ENCODE data around the gene SCYGR2.
"Not testable (repeated sequence)": the region's sequence is repeated elsewhere in the genome, so short reads cannot be mapped to it uniquely, and the experiment has no call there.

SCYGR2 gene

GRCh38 chr2:227598835-227599503 lies at the start of gene SCYGR2:
SCYGR2 (plus strand) TSS chr2:227598893; CDS start chr2:227598893, 0 bp downstream.
- DNase-seq (ENCODE audit: low read depth); H3K4me3 ChIP-seq (ENCODE audit: low read length): not testable (repeated sequence)

GRCh38 chr2:227551836-227552235 lies 46.9 kb upstream of the SCYGR2 start:
- H3K4me3 ChIP-seq (ENCODE audit: low read length): no peak overlapping the region
- no peak for DNase-seq (ENCODE audit: low read depth)
- TF ChIP-seq CTCF (IDR thresholded peaks at IDR 0.05; ENCODE audit: insufficient read depth, low read depth, low read length, missing control alignments): no peak

GRCh38 chr2:227562581-227562980 lies 36.1 kb upstream of the SCYGR2 start:
- no peak for DNase-seq (ENCODE audit: low read depth)

GRCh38 chr2:227565080-227565479 lies 33.6 kb upstream of the SCYGR2 start:
- no peak for TF ChIP-seq CTCF (IDR thresholded peaks at IDR 0.05; ENCODE audit: insufficient read depth, low read depth, low read length, missing control alignments)
- DNase-seq (ENCODE audit: low read depth): no peak
- no peak overlapping the region for H3K4me3 ChIP-seq (ENCODE audit: low read length)

More at GRCh38 chr2:227562581-227562980, 36.1 kb upstream of the SCYGR2 start:
- no peak for TF ChIP-seq CTCF (IDR thresholded peaks at IDR 0.05; ENCODE audit: insufficient read depth, low read depth, low read length, missing control alignments)
- H3K4me3 ChIP-seq (ENCODE audit: low read length): no peak overlapping the region

- H3K4me3 ChIP-seq (ENCODE audit: low read length): no peak overlapping the region
- no peak for DNase-seq (ENCODE audit: low read depth)
- no peak for TF ChIP-seq CTCF (IDR thresholded peaks at IDR 0.05; ENCODE audit: insufficient read depth, low read depth, low read length, missing control alignments)
Observed at GRCh38 chr2:227566012-227566411, 32.7 kb upstream of the SCYGR2 start.

- DNase-seq (ENCODE audit: low read depth): no peak
- no peak for TF ChIP-seq CTCF (IDR thresholded peaks at IDR 0.05; ENCODE audit: insufficient read depth, low read depth, low read length, missing control alignments)
- no peak overlapping the region for H3K4me3 ChIP-seq (ENCODE audit: low read length)
Observed at GRCh38 chr2:227568852-227569169, 29.9 kb upstream of the SCYGR2 start.

GRCh38 chr2:227570615-227571014 lies 28.1 kb upstream of the SCYGR2 start:
- H3K4me3 ChIP-seq (ENCODE audit: low read length): no peak overlapping the region

More at GRCh38 chr2:227570615-227571014, 28.1 kb upstream of the SCYGR2 start:
- TF ChIP-seq CTCF (IDR thresholded peaks at IDR 0.05; ENCODE audit: insufficient read depth, low read depth, low read length, missing control alignments): no peak
- DNase-seq (ENCODE audit: low read depth): no peak
